RWPE2 (cell line): ENCODE results near the gene CDK10.

Source experiments
- ATAC-seq: fragments of 200-7000 bp; cut with Tn5 transposase; 3 replicates; pipeline ENCODE4 v1.9.1; 2021; ENCODE audit warnings: low read depth
- DNase-seq: peaks from one replicate; pipeline ENCODE4 v3.0.0-alpha.2; 2020; ENCODE audit warnings: low spot score
- H3K27ac ChIP-seq: fragments of 450-650 bp; 2 replicates; pipeline ENCODE4 v1.5.1; 2017; ENCODE audit warnings: mild to moderate bottlenecking; ENCODE audit not compliant: poor library complexity, severe bottlenecking
- H3K27me3 ChIP-seq: fragments of 250-450 bp; sonication (Bioruptor Pico); 2 replicates; pipeline ENCODE4 v1.5.1; 2021; ENCODE audit warnings: mild to moderate bottlenecking, moderate library complexity; ENCODE audit not compliant: insufficient read depth, poor library complexity, severe bottlenecking
- H3K36me3 ChIP-seq: fragments of 250-450 bp; sonication (Bioruptor Pico); 2 replicates; pipeline ENCODE4 v1.5.1; 2020; ENCODE audit warnings: low read depth, mild to moderate bottlenecking, moderate library complexity
- H3K4me1 ChIP-seq: fragments of 250-450 bp; sonication (Bioruptor Pico); 2 replicates; pipeline ENCODE4 v1.5.1; 2021; ENCODE audit warnings: mild to moderate bottlenecking, moderate library complexity; ENCODE audit not compliant: insufficient read depth, poor library complexity, severe bottlenecking
- H3K4me3 ChIP-seq: fragments of 250-450 bp; sonication (Bioruptor Pico); 2 replicates; pipeline ENCODE4 v1.5.1; 2021; ENCODE audit warnings: mild to moderate bottlenecking, moderate library complexity; ENCODE audit not compliant: severe bottlenecking
- H3K9me3 ChIP-seq: fragments of 250-450 bp; sonication (Bioruptor Pico); 2 replicates; pipeline ENCODE4 v1.5.1; 2021; ENCODE audit warnings: mild to moderate bottlenecking, moderate library complexity; ENCODE audit not compliant: severe bottlenecking
- CTCF ChIP-seq: fragments of 450-650 bp; IDR thresholded peaks from one replicate; pipeline ENCODE4 v1.5.1; 2017; ENCODE audit warnings: mild to moderate bottlenecking, moderate library complexity; ENCODE audit not compliant: poor library complexity, severe bottlenecking

CDK10 gene

GRCh38 chr16:89651584-89651983 lies 34.9 kb upstream of the CDK10 start:
- Histone ChIP-seq H3K27me3 (no peaks in the 10 kb centered on the region), H3K4me1 (peaks cover 6% of the 10 kb centered on the region), H3K27ac (no peak overlapping the region), H3K4me3 (no peak overlapping the region), H3K9me3 (no peaks in the 10 kb centered on the region), H3K36me3 (peaks cover 24% of the 10 kb centered on the region)
- no peak for DNase-seq
- no peak for TF ChIP-seq CTCF
- ATAC-seq: no peak

GRCh38 chr16:89653656-89654295 lies 32.7 kb upstream of the CDK10 start:
- no peaks in the 10 kb centered on the region for H3K27me3 ChIP-seq
- H3K9me3 ChIP-seq: no peaks in the 10 kb centered on the region
- H3K36me3 ChIP-seq: peaks cover 19% of the 10 kb centered on the region
- no peak for DNase-seq
- no peak overlapping the region for H3K27ac ChIP-seq
- TF ChIP-seq CTCF: no peak
- no peak for ATAC-seq
- H3K4me1 ChIP-seq: peaks cover 2% of the 10 kb centered on the region
- H3K4me3 ChIP-seq: no peak overlapping the region

GRCh38 chr16:89655062-89655643 lies 31.3 kb upstream of the CDK10 start:
- H3K27me3 ChIP-seq: no peaks in the 10 kb centered on the region
- DNase-seq (no peak), ATAC-seq (no peak)
- peaks cover 6% of the 10 kb centered on the region for H3K4me1 ChIP-seq
- H3K9me3 ChIP-seq: no peaks in the 10 kb centered on the region
- H3K36me3 ChIP-seq: peaks cover 30% of the 10 kb centered on the region
- TF ChIP-seq CTCF: no peak
- no peak overlapping the region for H3K27ac ChIP-seq
- no peak overlapping the region for H3K4me3 ChIP-seq

- no peak for ATAC-seq
- H3K9me3 ChIP-seq: no peaks in the 10 kb centered on the region
- H3K4me3 ChIP-seq: peak overlapping the region; percentile 89
- no peak for TF ChIP-seq CTCF
- no peak for DNase-seq
- H3K4me1 ChIP-seq: peaks cover 6% of the 10 kb centered on the region
- peak overlapping the region; percentile 57 for H3K27ac ChIP-seq
- no peaks in the 10 kb centered on the region for H3K27me3 ChIP-seq
- peaks cover 39% of the 10 kb centered on the region for H3K36me3 ChIP-seq
These were observed 29.9 kb upstream of the CDK10 start for GRCh38 chr16:89656435-89657121.
